ENCODE results near the gene PDZK1.

DNA sequence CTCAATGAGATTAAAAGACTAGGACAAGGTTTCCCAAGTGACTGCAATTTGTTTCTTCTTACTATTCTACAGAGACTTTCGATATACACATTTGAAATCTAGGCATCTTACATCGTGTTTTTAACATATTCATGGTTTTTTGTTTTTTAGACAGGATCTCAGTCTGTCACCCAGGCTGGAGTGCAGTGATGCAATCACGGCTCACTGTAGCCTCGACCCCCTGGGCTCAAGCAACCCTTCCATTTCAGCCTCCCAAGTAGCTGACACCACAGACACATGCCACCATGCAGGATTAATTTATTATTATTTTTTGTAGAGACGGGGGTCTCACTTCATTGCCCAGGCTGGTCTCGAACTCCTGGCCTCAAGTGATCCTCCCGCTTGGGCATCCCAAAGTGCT, 1.5 kb downstream of the PDZK1 start:
- TF ChIP-seq HDAC6 (IDR thresholded peaks at IDR 0.05; ENCODE audit: low read depth, low read length) (no peak), EZH2 (IDR thresholded peaks at IDR 0.05; ENCODE audit: low read depth, low read length, severe bottlenecking) (no peak), RAD21 (IDR thresholded peaks at IDR 0.05 in 1 of 2, conservative IDR thresholded peaks at IDR 0.05 in 1 of 2; ENCODE audit: low read depth in 2 of 2, low read length in 2 of 2) (no peak)
